CD4-positive, alpha-beta T cell treated with Interferon alpha-2 for 1 hour (primary cell): ENCODE results near the gene GNB5.
A peak's percentile ranks its signal among the peaks of the same experiment; 100 is the strongest.
"Not testable (repeated sequence)": the region's sequence is repeated elsewhere in the genome, so short reads cannot be mapped to it uniquely, and the experiment has no call there.

Source experiments
- DNase-seq, 2 donors: peaks; one replicate each; pipeline ENCODE4 v3.0.0-alpha.2; 2020 to 2022

GNB5 gene

DNA sequence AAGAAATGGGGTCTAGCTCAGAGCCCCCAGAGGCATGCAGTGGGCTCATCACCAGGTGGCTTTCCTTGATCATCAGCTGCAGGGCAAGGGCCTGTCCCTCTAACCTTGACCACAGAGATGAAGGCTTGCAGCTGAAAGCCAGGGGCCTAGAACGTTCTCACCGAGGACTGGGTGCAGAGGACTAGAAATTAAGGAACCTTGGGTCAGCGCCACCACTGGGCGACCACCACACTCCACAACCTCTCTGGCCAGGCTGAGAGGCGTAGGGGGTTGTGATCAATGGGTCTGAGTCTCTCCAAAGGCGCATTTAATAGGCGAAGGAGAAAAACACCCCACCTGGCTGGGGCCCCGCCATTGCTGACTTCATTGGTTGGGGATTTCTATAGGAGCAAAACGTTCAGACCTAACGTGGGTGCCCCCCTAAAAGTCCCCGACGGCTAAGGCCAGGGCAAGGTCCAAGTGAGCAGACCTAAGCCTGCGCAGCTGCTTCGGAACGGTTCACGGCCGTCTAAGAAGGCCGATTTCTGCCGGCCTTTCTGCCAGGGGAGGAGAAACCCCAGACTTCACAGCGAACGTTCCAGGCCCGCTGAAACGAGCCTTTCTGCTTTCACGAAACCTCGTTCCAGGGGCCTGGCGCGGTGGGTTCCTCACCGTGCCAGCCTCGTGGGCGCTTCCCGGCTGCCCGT is 79.5 kb downstream of the GNB5 start:
- DNase-seq: no peak

DNA sequence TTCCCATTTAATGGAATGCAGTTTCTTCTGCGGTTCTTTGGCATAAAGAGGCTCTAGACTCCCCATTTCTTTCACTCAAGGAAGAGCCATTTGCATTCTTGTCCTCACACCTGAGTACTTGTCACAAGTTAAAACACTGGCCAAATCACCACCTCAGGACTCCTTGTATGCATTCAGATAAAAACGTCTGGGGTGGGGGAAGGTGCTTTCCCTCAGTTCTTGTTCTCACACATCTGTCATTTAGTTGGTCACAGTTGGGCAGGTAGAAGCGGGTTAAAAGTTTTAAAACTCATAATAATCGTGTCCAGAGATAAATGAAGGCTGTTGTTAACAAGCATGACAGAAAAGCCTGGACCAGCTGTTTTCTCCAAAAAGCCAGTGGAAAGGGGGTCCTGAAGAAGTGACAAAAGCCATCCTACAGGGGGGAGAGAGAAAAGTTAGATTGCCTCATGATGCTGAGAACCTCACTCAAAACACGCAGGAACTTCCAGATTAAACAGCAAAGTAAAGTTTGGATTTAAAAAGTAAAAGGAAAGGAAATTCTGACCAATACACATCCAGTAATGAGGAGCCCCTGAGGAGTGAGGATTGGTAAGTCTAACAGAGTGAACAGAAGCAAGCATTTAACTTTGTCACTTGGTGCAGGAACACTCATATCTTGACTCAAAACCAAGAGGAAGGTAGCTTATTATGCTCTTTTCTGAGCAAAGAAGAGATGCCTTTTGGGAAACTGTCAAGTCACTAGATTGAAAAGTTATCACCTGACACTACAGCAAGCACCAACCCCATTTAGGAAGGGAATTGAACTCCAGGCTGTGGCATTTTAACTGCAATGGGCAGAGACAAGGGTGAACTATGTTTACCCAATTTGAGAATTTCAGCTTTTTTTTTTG is 81.4 kb downstream of the GNB5 start:
- DNase-seq: no peak

DNA sequence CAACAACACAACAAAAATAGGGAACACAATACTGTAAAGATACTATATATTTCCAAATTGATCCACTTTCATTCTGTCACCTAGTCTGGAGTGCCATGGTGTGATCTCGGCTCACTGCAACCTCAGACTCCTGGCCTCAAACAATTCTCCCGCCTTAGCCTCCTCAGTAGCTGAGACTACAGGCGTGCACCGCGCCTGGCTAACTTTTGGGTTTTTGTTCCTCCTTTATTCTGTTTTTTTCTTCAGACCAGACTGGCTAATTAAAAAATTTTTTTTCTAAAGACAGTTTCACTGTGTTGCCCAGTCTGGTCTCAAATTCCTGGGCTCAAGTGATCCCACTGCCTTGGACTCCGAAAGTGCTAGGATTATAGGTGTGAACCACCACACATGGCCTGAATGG is 84.0 kb downstream of the GNB5 start:
- DNase-seq: no peak

DNA sequence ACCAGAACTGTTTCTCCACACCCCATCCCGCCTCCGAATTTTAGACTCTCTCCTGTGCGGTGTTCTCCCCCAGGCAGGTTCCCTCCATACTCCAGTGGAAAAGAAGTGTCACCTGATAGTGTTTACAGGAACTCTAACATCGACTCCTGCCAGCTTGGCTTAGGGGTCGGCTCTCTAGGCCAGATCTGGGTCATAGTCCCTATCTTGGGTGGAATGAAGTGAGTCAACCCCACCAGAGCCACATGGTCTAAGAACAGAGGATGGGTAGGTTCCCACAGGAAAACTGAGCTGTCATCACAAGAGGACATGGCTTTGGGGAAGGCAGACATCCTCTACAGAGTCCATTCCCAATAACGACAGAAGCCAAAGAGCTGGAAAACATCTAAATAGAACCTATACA is 84.6 kb downstream of the GNB5 start:
- DNase-seq: no peak

DNA sequence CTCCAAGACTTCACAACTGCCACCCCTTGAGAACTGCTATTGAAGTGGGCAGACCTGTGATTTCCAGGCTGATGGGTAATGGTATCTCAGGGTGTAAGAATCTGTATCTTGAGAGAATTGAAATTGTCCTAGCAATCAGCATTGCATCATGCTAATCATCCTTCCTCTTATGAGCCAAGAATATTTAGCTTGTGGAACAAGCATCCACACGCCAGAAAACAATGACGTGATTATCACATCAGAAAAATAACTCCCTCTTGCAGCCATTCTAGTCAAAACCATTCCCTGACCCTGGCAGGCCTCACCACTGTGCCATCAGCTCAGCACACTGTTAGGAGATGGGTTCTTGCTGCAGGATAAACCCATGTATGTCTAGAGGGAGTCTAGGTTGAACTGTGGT is 85.3 kb downstream of the GNB5 start:
- no peak for DNase-seq

DNA sequence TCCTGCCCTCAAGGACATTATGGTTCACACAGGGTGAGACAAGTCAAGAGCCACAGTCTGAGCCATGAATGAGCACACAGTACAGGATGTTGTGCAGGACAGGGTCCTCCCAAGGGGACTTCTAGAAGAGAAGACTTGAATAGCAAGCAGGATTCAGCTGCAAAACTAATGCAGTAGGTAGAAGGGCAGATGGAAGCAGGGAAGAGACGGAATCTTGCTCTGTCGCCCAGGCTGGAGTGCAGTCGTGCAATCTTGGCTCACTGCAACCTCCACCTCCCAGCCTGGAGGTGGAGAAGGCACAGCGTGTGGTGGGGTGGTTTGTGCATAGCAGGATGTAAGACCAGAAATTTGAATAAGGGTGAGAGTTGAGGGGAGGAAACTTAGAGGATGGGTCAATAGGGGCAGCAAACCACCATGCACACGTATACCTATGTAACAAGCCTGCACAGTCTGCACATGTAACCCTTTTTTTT is 86.6 kb downstream of the GNB5 start:
- DNase-seq: no peak

DNA sequence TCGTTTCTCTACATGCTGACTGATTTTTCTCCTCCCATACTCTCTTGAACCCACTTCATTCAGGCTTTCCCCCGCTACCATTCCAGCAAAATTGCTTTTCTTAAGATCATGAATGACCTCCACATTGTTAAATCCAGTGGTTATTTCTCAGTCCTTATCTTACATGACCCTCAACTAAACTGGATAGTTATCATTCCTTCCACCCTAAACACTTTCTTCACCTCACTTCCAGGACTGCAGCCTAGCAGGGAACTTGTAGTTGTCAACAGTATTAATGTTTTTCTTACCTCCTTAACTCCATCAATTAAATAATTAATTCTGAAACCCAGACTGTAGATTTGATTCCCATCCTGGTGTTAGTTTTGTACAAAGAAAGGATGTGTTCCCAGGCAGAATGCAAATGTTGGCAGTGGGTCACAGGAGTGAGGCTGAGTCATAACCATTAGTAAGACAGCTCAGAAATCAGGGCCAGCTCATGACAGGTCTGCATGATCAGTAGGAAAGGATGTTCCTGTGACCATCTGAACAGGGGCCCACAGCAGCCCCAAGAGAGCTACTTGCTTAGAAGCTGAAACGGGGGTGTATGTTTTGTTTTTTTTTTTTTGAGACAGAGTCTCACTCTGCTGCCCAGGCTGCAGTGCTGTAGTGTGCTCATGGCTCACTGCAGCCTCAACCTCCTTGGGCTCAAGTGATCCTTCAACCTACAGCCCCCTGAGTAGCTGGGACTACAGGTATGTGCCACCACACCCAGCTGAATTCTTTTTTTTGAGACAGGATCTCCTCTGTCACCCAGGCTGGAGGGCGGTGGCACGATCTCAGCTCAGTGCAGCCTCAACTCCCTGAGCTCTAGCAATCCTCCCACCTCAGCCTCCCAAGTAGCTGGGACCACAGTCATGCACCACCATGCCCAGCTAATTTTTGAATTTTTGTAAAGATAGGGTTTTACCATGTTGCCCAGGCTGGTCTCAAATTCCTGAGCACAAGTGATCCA is 87.7 kb downstream of the GNB5 start:
- no peak for DNase-seq

DNA sequence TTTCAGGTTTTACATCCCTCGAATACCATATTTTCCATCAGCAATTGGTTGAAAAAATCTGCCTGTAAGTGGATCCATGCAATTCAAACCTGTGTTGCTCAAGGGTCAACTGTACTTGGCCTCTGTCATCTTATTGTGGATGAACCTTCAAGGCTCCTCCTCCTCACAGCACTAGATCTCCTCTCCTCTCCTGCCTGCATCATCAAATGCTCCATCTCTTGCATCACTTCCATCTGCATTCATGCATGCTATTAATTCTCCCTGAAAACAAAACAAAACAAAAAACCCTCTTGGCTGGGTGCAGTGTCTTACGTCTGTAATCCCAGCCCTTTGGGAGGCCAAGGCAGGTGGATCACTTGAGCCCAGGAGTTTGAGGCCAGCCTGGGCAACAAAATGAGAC is 88.7 kb downstream of the GNB5 start:
- DNase-seq: no peak

DNA sequence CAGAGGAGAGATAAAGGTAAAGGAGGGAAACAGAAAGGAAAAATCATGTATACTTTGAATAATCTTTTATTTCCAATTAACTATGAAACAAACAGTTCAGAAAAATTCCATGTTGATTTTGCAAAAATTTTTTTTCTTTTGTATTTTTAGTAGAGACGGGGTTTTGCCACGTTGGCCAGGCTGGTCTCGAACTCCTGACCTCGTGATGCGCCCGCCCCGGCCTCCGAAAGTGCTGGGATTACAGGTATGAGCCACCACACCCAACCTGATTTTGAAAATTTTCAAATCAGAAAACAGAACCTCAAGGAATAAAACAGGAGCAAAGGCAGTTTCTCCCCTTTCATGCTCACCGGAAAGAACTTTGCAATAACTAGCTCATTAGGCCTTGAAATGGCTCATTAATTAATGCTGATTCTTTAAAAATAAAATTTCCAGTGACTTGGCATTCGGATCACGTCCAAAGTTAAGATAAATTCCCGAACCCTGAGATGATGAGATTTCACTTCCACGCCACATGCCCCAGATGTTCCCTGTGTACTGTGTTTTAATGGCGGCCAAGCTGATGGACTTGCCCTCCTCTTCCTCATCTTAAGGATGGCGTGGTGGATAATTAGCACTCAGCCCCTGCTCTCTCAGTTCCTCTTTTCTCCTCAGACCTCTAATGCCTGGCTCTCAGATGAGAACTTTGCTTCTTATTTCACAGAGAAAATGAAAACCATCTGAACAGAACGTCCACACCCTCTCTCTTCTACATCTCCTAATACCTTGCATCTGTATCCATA is 89.5 kb downstream of the GNB5 start:
- DNase-seq: no peak

DNA sequence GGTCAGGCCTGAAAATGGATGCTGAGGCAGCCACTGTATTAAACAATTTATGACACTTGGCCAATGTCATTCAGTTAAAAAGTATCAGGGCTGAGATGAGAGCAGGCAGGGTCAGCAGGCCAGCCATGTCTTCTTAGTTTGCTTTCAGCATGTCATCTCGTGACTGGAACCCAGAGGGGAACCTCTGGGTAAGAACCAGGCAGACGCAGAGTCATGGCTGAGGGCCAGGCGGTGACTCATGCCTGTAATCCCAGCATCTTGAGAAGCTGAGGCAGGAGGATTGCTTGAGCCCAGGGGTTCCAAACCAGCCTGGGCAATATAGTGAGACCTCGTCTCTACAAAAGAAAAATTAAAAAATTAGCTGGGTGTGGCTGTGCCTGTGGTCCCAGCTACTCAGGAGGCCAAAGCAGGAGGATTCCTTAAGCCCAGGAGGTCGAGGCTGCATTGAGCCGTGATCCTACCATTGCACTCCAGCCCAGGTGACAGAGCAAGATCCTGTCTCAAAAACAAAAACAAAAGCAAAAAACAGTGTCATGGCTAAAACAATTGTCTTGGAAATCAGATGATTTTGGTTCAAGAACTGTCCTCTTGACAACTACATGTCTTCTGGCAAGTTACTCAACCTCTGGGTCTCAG is 90.3 kb downstream of the GNB5 start:
- peak in 1 of 2 donors; percentile 49 for DNase-seq

DNA sequence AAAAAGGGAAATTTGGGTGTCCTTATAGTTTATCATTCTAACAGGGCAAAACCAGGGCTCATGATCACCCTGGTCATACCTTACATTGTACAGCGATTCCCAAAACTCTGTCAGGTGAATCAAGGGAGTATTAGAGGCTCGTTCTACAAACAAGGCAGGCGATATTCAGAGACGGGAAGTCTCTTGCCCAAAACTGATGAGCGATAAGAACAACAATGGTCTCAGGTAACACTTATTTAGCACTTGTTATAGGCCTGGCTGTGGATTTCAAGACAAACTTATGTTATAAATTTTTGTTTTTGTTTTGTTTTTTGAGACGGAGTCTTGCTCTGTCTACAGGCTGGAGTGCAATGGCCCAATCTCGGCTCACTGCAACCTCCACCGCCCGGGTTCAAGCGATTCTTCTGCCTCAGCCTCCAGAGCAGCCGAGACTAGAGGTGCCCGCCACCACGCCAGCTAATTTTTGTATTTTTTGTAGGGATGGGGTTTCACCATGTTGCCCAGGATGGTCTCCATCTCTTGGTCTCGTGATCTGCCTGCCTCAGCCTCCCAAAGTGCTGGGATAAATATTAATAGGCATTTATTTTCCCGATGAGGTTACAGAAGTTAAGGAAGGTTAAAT is 91.4 kb downstream of the GNB5 start:
- DNase-seq: no peak

DNA sequence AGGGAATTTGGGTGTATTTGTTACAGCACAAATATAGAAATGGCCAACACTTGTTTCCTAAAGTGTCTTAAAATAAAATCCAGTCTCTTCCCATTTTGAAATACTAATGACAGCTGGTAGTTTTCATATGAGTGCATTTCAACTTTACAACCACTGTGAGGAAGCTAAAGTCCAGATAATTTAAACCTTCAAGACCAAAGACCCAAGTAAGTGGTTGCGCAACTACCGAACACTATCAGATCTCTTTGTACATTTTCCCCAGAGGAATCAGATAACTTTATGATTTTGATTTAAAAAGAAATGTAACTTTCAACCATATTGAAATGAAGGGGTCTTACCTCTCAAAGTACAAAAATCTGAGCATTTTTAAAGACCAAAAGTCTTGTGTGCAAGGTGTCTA is 92.9 kb downstream of the GNB5 start:
- no peak for DNase-seq

DNA sequence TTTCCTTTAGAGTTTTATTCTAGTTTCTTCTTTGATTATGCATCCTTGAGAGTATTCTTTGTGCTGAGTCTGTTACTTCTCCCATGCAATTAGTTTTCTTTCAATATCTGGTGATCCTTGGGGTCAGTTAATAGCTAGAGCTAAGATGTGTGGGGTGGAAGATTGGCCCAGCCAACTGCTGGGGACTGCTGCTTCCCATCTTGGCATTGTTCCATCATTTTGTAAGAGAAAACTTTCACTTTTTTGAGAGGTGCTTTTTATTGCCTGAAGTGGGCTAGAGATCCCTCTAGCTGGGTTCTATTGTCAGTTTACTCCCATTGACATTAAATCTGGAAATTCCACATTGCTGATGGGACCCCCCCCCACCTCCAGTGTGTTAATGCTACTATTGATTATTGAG is 94.0 kb downstream of the GNB5 start:
- no peak for DNase-seq

DNA sequence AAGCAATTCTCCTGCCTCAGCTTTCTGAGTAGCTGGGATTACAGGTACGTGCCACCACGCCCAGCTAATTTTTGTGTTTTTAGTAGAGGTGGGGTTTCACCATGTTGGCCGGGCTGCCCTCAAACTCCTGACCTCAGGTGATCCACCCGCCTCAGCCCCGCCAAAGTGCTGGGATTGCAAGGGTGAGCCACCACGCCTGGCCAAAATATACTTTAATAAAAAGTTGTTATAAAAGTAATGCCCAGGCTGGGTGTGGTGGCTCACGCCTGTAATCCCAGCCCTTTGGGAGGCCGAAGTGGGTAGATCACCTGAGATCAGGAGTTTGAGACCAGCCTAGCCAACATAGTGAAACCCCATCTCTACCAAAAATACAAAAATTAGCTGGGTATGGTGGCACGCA is 94.7 kb downstream of the GNB5 start:
- DNase-seq: not testable (repeated sequence)

DNA sequence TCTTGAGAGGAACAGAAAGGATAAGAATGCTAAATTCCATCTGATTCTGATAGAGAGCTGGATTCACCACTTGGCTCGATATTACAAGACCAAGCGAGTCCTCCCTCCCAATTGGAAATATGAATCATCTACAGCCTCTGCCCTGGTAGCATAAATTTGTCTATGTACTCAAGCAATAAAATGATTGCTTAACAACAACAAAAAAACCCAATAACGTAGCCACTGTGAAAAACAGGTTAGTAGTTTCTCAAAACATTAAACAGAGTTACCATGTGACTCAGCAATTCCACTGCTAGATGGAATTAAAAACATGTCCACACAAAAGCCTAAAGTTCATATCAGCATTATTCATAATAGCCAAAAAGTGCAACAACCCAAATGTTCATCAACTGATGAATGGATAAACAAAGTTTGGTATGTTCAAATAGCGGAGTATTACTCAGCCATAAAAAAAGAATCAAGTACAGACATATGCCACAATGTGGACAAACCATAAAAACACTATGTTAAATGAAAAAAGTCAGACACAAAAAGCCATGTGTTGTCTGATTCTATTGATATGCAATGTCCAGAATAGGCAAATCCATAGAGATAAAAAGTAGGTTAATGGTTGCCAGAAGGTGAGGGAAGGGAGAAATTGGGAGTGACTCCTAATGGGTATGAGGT is 95.5 kb downstream of the GNB5 start:
- no peak for DNase-seq

DNA sequence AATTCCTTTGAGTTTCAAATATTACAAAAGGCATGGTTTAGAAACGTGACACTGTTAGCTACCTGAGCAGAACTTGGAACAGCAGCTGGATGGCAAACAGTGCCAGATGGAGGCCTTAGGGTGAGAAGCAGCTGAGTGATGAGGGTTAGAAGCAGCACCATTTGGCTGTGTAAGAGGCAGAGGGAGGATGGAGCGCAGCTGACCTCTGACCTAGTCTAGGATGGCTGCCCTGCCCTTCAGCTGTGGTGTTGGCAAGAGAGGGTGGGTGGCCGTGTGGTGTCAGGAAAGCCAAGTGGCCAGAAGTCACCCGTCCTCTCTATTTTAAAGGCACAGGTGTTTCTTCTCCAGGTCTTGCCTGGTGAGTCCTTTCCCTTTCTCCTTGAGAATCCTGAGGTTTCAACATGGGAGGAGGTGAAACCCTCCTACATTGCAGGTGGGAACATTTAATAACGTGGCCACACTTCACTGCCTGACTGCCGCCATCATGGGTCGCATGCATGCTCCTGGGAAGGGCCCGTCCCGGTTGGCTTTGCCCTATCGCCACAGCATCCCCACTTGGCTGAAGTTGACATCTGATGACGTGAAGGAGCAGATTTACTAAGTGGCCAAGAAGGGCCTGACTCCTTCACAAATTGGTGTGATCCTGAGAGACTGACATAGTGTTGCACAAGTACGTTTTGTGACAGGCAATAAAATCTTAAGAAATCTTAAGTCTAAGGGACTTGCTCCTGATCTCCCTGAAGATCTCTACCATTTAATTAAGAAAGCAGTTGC is 96.2 kb downstream of the GNB5 start:
- no peak for DNase-seq

DNA sequence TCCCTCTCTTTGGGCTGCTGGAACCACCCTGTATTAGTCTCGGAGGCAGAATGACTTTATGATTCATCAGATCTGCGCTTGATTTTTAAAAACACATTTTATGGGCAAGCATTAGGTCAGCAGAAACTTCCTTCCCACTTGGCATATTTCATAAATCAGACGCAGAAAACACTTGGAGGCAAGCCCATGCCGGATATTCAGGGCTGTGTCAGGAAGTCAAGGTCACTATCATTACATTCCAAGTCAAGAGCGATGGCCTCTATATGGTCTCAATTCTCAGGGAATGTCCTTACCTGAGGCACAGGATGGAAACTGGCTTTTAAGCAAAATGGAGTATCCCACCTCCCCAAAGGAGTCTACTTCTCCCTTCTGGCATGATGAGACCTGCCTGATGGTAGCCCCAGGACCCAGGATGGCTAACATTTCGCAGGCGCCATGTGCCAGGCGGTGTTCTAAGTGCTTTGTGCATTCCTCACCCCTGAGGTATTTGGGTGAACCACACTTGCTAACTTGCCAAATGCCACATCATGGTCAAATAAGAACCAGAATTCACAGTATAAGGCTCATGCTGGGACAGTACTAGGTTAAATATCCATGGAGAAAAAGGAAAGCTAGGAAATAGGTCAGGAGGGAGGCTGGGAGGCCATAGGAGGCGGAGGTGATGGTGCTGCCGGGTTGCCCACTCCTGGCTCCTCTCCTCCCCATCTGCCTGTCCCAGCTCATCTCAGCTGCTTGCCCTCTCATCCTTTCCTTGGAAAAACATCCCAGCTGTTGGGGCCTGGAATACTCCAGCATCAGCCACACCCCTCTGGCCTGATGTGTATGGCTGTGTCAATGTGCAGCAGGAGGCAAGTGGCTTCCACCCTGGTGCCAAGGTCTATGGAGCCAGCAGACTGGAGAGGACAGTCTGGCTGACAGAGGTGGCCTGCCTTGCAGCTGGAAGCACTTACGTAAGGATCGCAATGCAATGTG is 97.4 kb downstream of the GNB5 start:
- no peak for DNase-seq

DNA sequence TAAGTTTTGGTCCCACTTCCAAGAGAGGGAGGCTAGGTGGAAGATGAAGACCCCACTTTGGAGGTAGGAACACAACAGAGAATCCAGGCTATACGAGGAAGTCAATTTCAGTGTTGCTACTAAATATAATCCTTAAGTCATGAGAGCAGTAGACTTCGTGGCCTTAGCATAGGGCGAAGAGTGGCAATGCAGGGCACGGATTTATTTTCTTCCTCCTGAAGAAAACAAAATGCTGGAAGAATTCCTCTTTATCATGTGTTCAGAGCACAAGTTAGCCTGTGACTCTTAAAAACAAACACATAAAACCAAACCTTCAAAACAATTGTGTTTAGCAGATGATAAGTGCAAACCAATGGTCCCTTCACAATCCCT is 98.0 kb downstream of the GNB5 start:
- no peak for DNase-seq

DNA sequence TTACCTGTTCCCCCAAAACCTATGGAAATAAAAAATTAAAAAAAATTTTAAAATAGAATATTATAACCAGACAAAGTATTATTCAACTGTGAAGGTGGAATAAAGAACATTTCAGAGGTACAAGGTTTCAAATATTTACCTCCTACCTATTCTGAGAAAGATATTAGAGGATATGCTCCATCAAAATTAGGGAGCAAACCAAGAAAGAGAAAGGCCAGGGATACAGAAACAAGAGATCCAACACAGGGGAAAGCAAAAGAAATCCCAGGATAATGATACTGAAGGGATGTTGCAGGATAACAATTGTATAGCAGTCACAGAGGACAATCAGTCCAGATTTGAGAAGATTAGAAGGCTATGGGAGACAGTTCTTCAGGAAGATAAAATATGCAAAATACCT is 101.0 kb downstream of the GNB5 start:
- DNase-seq: no peak
